GM21717 (cell line): Measurements from ENCODE around the gene IWS1.
"Not testable (repeated sequence)": the region's sequence is repeated elsewhere in the genome, so short reads cannot be mapped to it uniquely, and the experiment has no call there.

Experiments
- ATAC-seq: cut with Tn5 transposase; IDR thresholded peaks from one replicate; pipeline ENCODE4 v1.9.1; 2021; ENCODE audit warnings: mild to moderate bottlenecking, moderate library complexity; ENCODE audit not compliant: unreplicated experiment

Gene IWS1

DNA sequence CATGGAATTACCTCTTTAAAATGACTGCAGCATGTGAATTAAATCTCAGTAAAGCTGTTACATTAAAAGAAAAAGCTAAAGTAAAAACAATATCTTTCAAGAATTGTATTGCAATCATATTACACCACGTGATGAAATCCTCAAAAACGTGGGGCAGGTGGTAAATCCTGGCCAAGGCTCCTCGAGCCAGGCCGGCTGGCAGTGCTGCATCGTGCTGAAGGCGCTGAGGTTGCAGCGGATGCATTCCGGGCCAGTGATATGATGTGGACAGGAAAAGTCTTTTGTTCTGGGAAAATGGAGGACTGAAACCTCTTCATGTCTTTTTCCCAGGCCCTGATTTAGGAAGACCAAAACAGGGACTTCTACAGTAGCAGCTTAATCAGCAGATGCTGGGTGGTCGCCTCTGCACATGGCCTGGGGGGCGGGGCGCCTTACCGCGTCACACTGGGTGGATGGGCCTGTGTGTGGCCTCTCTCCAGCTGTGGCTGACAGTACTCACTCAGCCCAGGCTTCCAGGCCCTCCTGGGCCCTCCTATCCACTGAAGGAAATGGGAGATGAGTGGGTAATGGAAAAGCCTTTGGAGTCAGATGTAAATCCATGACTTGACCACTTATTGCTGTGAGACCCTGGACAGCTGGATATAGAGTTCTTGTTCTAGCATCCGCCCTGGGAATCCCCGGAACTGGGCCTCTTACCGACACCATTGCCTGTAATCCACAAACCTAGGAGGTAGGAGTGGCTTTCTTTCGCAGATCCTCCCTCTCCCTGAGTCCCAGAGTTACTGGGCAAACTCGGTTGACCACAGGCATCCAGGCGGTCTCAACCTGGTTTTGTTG lies 62.9 kb downstream of the IWS1 start:
- ATAC-seq = no peak

GRCh38 chr2:127462461-127462860 lies 63.8 kb downstream of the IWS1 start:
- ATAC-seq = no peak

- no peak for ATAC-seq
These were observed 69.3 kb downstream of the IWS1 start for GRCh38 chr2:127456960-127457359.

DNA sequence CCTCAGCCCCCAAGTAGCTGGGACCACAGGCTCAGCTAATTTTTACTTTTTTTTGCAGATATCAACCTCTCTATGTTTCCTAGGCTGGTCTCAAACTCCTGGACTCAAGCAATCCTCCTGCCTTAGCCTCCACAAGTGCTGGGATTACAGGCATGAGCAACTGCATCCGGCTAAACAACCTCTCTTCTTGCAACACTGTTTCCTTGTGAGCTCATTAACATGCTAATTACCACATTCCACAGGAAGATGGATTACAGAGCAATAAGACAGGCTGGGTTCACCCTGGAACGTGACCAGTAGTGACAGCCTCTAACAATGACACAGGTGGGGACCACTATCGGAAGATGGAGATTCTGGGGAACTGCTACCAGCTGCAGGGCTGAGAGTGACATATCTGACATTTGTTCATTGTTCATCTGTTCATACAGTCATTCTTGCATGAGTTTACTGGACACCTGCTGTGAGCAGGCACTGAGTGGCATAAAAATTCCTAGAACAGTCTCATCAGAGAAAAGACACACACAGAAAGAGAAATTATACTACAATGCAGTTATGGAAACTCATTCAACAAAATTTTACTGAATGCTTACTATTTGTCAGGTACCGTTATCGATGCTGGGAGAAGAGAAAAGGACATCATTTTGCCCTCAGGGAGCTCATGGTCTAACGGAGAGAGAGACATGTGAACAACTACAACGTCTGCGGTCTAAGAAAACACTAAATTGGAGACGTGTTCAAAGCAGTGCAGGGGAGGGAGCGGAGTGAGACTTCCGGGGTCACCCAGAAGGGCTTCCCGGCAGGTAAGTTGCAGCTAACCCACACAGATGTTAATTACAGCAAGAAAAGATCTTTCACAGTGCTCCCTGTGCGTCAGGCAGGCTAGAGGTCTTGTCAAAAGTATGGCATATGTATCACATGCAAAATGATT lies 70.5 kb downstream of the IWS1 start:
- ATAC-seq = no peak

- ATAC-seq = no peak
These were observed 71.4 kb downstream of the IWS1 start for GRCh38 chr2:127454595-127455565.

- ATAC-seq = no peak
These were observed 72.7 kb downstream of the IWS1 start for GRCh38 chr2:127453392-127454171.

DNA sequence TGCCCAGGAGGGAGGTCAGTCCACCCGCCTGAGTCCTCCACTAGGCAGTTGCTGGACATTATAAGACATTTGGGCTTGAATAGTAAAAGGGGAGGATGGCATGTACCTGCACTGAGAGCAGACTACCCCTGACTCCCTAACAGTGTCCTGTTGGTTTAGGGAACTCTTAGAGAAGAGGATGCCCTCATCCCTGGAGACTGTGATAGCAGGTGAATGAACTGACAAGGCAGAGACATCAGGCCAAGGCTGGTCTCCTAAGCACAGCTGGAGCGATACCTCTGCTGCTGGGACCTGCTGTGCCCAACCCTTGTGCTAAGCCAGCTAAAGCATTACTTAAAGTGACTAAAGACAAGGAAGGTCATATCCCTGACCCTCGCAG lies 73.3 kb downstream of the IWS1 start:
- ATAC-seq = no peak

- ATAC-seq = not testable (repeated sequence)
These were observed 73.9 kb downstream of the IWS1 start for GRCh38 chr2:127452423-127452822.

- no peak for ATAC-seq
These were observed 74.3 kb downstream of the IWS1 start for GRCh38 chr2:127451981-127452380.

- ATAC-seq = no peak
These were observed 76.4 kb downstream of the IWS1 start for GRCh38 chr2:127449898-127450297.

DNA sequence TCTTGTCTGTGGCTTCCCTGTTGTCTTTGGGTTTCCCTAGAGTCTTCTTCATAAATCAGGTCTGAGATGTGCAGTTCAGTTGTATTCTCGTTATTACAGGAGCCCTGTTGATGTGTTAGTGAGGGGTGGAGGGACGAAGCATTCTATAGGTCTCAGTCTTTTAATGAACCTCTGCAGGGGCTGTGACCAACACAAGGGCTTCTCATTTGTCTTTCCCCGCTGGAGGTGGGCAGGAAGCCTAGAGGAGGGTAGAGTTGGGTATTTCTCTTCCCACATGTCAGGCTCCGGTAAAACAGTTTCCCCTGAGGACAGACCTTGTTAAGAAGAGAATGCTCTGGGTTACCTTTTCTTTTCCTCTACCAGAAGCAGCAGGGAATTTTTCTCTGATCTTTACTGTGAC lies 76.9 kb downstream of the IWS1 start:
- no peak for ATAC-seq

GRCh38 chr2:127448526-127448925 lies 77.8 kb downstream of the IWS1 start:
- ATAC-seq = no peak

DNA sequence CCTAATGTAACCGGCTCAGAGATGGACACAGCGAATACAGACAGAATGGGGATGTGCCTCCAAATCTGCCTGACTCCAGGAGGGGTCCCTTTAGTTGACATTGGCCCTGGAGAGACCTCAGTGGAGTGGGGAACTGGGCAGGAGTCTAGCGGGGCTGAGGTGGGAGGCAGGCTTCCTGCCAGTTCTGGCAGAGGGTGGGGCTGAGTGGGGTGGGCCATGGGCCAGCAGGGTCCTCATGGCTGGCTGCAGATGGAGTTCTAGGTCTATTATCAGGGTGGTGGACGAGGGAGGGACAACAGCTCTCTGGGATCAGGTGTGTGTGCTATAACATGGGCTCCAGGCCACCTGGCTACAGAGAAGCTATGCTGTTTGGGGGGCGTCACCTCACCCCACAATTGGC lies 86.9 kb downstream of the IWS1 start:
- no peak for ATAC-seq

DNA sequence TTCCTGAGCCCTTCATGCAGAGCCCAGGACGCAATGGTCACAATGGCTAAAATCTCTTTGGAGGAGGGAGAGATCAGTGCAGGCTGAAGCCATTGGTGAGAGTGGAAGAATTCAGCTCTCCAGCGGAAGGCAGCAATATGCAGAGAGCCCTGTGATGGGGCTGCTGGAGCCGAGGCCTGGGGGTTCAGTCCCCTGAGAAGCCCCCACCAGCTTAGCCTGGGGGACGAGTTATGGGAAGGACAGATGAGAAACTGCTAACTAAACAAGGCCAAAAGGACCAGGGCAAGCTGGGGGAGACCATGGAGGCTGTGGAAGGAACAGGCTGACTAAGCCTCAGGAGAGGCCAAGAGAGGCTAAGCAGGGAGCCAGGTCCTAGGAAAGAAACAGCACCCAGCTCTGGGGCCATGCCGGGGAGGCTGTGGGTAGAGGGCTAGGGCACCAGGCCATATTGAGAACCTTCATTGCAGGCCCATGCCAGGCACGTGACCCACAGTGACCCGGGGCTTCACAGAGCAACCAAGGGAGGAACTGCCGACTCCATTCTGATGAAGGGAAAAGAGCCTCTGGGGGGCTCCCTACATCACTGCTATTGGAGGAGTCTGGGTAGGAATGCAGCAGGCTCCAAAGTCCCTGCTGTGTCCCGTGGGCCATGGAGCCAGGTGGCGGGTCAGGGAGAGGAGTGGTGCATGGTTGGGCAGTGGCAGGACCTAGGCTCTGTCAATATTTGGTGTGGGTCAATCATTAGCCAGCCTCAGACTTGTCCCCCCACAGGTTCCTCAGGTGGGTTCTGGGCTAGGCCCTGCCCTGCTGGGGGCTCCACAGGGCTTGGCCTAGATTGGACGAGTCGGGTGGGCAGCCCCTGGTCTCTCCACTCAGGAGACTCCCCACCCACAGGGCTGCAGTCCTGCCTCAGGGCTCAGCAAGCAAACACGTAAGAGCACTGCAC lies 88.2 kb downstream of the IWS1 start:
- ATAC-seq = no peak

- no peak for ATAC-seq
These were observed 89.2 kb downstream of the IWS1 start for GRCh38 chr2:127437056-127437455.

DNA sequence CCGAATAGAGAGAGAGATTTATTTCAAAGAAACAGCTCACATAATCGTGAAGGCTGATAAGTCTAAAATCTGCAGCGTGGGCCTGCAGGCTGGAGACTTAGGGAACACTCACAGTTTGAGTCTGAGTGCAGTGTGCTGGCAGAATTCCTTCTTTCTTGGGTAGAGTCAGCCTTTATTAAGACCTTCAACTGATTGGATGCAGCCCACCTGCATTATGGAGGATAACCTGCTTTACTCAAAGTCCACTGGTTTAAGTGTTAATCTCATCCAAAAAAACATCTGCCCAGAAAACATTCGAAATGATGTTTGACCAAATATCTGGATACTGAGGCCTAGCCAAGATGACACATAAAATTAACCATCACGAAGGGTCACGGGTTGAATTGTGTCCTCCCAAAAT lies 91.8 kb downstream of the IWS1 start:
- ATAC-seq = no peak

DNA sequence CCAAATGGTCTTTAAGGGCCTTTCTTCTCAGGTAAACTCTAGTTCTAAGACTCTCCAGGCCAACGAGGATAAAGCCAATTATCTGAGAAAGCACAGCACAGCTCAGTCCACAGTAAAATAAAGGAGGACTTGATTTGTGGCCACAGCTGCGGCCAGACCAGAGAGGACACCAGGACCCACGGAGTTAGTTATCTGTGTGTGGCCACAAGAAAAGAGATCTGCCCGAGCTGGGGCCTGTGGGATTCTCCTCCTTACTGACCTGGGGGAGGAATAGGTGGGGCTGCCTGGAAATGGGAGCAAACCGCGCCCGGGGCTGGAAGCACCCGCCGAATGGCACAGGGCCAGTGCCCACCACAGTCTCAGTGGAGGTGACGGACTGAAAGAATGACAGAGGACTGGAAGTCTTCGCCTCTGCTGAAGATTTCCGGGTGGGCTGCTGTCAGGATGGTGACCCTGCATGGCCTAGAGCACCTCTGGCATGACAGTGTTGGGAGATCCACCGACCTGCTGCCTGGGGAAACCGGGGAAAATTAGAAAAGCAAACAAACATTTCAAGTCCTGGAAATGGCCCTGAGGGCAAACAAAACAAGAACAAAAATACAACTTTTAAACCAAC lies 94.8 kb downstream of the IWS1 start:
- ATAC-seq = no peak
